ENCODE data around the gene UNC5C. TPM values are rescaled to one million over a fixed set of nuclear protein-coding genes. Genes with fewer than 3 reads are reported as not detected.

Gene UNC5C
- total RNA-seq = 10 to 100 TPM in 1 of 2 donors, 1 to 10 TPM in 1; 5.3 to 10.0 TPM

DNA sequence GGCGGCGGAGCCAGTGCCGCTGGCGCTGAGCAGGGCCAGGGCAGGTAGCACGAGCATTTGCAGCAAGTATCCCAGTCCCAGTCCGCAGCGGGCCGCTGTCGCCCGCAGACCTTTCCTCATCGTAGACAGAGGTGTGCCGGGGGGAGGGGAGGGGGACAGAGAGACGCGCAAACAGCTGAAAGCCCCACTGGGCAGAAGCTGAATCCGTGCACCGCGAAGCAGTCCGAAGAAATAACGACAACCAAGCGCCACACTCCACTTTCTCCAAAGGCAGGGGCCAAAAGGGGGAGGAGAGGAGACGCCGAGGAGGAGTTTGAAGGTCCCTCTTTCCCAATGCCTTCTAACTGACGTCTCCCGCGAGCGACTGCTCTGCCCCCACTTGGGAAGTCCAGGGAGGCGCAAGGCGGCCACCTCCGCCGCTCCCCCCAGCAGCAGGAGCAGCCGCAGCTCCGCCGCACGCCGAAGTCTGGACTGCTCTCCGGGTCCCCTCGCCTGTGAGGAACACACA is at the start of gene UNC5C:
Gene UNC5C (minus strand): TSS at position 236 of the 508 bp plus-strand sequence.
- Histone ChIP-seq H3K9me3 (no peaks in the 10 kb centered on the region), H3K27me3 (replicated peaks; ENCODE audit: insufficient read depth) (no peaks in the 10 kb centered on the region), H3K4me1 (ENCODE audit: control insufficient read depth in 1 of 2, low read depth in 2 of 2) (peaks cover 0 to 17% of the 10 kb centered on the region in 2 donors), H3K27ac (peak within 1 kb of the TSS; percentile 91), H3K36me3 (no peaks in the 10 kb centered on the region), H3K4me3 (peak within 1 kb of the TSS; percentile 87)
- peak; percentile 78 for ATAC-seq (ENCODE audit: insufficient number of reproducible peaks, low FRiP score, low read depth)
- peak; percentile 45 for DNase-seq (ENCODE audit: low spot score)
- TF ChIP-seq, protein P1, sequence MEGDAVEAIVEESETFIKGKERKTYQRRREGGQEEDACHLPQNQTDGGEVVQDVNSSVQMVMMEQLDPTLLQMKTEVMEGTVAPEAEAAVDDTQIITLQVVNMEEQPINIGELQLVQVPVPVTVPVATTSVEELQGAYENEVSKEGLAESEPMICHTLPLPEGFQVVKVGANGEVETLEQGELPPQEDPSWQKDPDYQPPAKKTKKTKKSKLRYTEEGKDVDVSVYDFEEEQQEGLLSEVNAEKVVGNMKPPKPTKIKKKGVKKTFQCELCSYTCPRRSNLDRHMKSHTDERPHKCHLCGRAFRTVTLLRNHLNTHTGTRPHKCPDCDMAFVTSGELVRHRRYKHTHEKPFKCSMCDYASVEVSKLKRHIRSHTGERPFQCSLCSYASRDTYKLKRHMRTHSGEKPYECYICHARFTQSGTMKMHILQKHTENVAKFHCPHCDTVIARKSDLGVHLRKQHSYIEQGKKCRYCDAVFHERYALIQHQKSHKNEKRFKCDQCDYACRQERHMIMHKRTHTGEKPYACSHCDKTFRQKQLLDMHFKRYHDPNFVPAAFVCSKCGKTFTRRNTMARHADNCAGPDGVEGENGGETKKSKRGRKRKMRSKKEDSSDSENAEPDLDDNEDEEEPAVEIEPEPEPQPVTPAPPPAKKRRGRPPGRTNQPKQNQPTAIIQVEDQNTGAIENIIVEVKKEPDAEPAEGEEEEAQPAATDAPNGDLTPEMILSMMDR (IDR thresholded peaks at IDR 0.05) = no peak

DNA sequence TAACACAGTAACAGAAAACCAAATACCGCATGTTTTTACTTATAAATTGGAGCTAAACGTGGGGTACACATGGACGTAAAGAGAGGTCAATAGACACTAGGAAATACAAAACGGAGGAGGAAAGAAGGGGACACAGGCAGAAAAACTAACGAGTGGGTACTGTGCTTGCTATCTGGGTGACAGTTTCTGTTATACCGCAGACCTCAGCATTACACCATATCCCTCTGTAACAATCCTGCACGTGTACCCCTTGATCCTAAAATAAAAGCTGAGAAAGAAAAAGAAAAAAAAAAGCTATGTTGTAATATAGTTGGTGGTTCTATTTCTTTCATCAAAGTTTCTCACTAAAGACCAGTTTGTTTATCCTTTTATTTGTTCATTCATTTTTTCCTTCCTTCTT is 47.9 kb upstream of the UNC5C start:
- DNase-seq (ENCODE audit: low spot score) (no peak), ATAC-seq (ENCODE audit: insufficient number of reproducible peaks, low FRiP score, low read depth) (no peak)
- no peaks in the 10 kb centered on the region for H3K36me3 ChIP-seq
- no peak overlapping the region for H3K4me3 ChIP-seq
- no peaks in the 10 kb centered on the region for H3K4me1 ChIP-seq (ENCODE audit: control insufficient read depth in 1 of 2, low read depth in 2 of 2)
- no peak overlapping the region for H3K27ac ChIP-seq
- H3K27me3 ChIP-seq (replicated peaks; ENCODE audit: insufficient read depth) = no peaks in the 10 kb centered on the region
- TF ChIP-seq, protein P1 (IDR thresholded peaks at IDR 0.05) = no peak
- H3K9me3 ChIP-seq = no peaks in the 10 kb centered on the region

DNA sequence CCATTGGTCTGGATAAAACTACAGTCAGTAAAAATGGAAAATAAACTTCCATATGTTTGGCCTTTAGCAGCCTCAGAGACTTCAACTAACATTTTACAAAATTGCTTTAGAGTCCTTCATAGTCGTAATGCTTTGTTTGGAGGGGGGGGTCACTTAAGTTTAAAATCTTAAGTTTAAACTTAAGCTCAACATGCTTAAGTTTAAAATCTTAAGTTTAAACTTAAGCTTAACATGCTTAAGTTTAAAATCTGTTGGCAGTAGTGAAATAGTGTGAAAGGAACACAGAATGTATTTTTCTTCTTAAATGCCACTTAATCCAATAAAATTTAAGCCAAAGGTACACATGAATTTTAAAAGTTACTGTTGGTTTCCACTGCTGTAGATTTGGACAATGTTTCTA is 45.9 kb upstream of the UNC5C start:
- TF ChIP-seq, protein P1 (IDR thresholded peaks at IDR 0.05) = no peak
- Histone ChIP-seq H3K27me3 (replicated peaks; ENCODE audit: insufficient read depth) (no peaks in the 10 kb centered on the region), H3K36me3 (no peaks in the 10 kb centered on the region), H3K9me3 (no peaks in the 10 kb centered on the region), H3K4me3 (no peak overlapping the region), H3K4me1 (ENCODE audit: control insufficient read depth in 1 of 2, low read depth in 2 of 2) (no peaks in the 10 kb centered on the region), H3K27ac (no peak overlapping the region)
- DNase-seq (ENCODE audit: low spot score) (no peak), ATAC-seq (ENCODE audit: insufficient number of reproducible peaks, low FRiP score, low read depth) (no peak)

DNA sequence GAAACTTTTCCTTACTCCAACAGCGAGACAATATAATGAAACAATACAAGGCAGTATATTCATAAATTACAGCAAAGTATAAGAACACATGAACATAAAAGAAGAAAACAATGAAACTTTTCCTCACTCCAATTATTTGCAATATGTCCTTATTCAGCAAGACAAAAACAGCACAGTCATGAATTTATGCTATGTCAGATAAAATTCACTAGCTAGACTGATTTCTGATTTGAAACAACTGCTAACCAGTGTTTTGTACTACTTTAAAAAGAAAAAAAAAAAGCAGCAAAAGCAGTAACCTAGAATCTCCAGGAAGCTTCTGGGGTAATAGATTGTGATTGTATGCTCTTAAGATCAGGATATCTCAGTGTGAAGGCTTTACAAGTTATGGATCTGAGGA is 45.2 kb upstream of the UNC5C start:
- no peaks in the 10 kb centered on the region for H3K36me3 ChIP-seq
- no peaks in the 10 kb centered on the region for H3K9me3 ChIP-seq
- H3K27ac ChIP-seq = no peak overlapping the region
- no peak overlapping the region for H3K4me3 ChIP-seq
- TF ChIP-seq, protein P1 (IDR thresholded peaks at IDR 0.05) = no peak
- no peak for ATAC-seq (ENCODE audit: insufficient number of reproducible peaks, low FRiP score, low read depth)
- no peak for DNase-seq (ENCODE audit: low spot score)
- no peaks in the 10 kb centered on the region for H3K4me1 ChIP-seq (ENCODE audit: control insufficient read depth in 1 of 2, low read depth in 2 of 2)
- H3K27me3 ChIP-seq (replicated peaks; ENCODE audit: insufficient read depth) = no peaks in the 10 kb centered on the region

DNA sequence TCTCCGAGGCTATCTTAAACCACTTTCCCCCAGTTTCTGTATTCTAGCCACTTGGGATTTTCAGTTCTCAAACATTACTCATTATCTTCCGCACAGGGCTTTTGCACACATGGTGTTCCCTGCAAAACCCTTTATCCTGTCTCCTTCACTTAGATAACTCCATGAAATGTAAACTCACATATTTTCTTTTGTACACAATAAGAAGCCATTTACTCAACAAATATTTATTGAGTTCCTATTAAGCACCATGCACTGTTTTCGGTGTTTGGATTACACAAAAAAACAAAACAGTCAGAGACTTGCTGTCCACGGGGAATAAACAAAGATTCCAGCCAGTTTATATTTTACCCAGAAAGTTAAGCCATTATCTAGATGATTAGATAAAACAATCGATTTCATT is 42.5 kb upstream of the UNC5C start:
- Histone ChIP-seq H3K27ac (no peak overlapping the region), H3K4me3 (no peak overlapping the region), H3K36me3 (no peaks in the 10 kb centered on the region), H3K4me1 (ENCODE audit: control insufficient read depth in 1 of 2, low read depth in 2 of 2) (no peaks in the 10 kb centered on the region), H3K27me3 (replicated peaks; ENCODE audit: insufficient read depth) (no peaks in the 10 kb centered on the region), H3K9me3 (no peaks in the 10 kb centered on the region)
- DNase-seq (ENCODE audit: low spot score) (no peak), ATAC-seq (ENCODE audit: insufficient number of reproducible peaks, low FRiP score, low read depth) (no peak)
- TF ChIP-seq, protein P1 (IDR thresholded peaks at IDR 0.05) = no peak

All from thoracic aorta (tissue), 2 donors.